Panc1 (cell line): Measurements from ENCODE around the gene CHMP1B. TPM values are rescaled to one million over a fixed set of nuclear protein-coding genes. Genes with fewer than 3 reads are reported as not detected.
A peak's percentile ranks its signal among the peaks of the same experiment; 100 is the strongest.

Source experiments
- ATAC-seq: fragments of 200-7000 bp; cut with Tn5 transposase; 2 replicates; pipeline ENCODE4 v1.9.1; 2020; ENCODE audit warnings: mild to moderate bottlenecking, moderate library complexity
- Bru-seq: library from RNA; stranded (reverse); fragments of 400-500 nt; gene quantifications from one replicate; lab custom pipeline; 2021; lab: Mats Ljungman, UMichigan
- BruChase-seq, 2 experiments: library from RNA; stranded (reverse); fragments of 400-500 nt; gene quantifications; one replicate each; lab custom pipeline; 2021; lab: Mats Ljungman, UMichigan
- BruUV-seq: library from RNA; stranded (reverse); fragments of 400-500 nt; replicated peaks from 2 replicates; lab custom pipeline; 2021; lab: Mats Ljungman, UMichigan
- CTCF ChIA-PET: fragments of 300-600 bp; sonication (Branson Sonifier 250); formaldehyde crosslinking; loops from one replicate; lab custom pipeline; 2022; ENCODE audit warnings: antibody characterized with exemption; lab: Charles Lee
- POLR2A ChIA-PET: fragments of 300-600 bp; sonication (Branson Sonifier 250); formaldehyde crosslinking; loops from one replicate; lab custom pipeline; 2022; ENCODE audit warnings: antibody characterized with exemption; lab: Charles Lee
- DNase-seq: peaks from one replicate; pipeline ENCODE4 v3.0.0-alpha.2; 2010; ENCODE audit warnings: low read depth, low spot score
- H3K27ac ChIP-seq: 2 replicates; pipeline ENCODE4 v1.5.1; 2011; ENCODE audit warnings: mild to moderate bottlenecking, low read length, inconsistent platforms
- H3K27me3 ChIP-seq: fragments of 200-500 bp; sonication (Bioruptor generic); 2 replicates; pipeline ENCODE4 v1.6.0; 2014; ENCODE audit warnings: low read length, inconsistent platforms; ENCODE audit not compliant: control insufficient read depth, insufficient read depth
- H3K36me3 ChIP-seq: fragments of 200-500 bp; sonication (Bioruptor generic); 2 replicates; pipeline ENCODE4 v1.5.1; 2014; ENCODE audit warnings: inconsistent platforms, mild to moderate bottlenecking, low read length, moderate library complexity; ENCODE audit not compliant: control insufficient read depth, insufficient read depth
- H3K4me1 ChIP-seq: 2 replicates; pipeline ENCODE4 v1.5.1; 2011; ENCODE audit warnings: inconsistent platforms, mild to moderate bottlenecking, low read length, moderate library complexity; ENCODE audit not compliant: control insufficient read depth, insufficient read depth
- H3K4me3 ChIP-seq, 2 experiments: 2 replicates each; pipeline ENCODE4 v1.5.1; 2011 to 2012; ENCODE audit warnings: low read depth in 2 of 2, low read length in 2 of 2, mild to moderate bottlenecking in 2 of 2, inconsistent platforms in 1 of 2, moderate library complexity in 1 of 2
- H3K9me3 ChIP-seq: fragments of 200-500 bp; sonication (Bioruptor generic); 2 replicates; pipeline ENCODE4 v1.5.1; 2014; ENCODE audit warnings: low read depth, mild to moderate bottlenecking, inconsistent platforms, low read length, moderate library complexity; ENCODE audit not compliant: control insufficient read depth, insufficient read depth
- CTCF ChIP-seq: fragments of 450-650 bp; IDR thresholded peaks from 2 replicates; pipeline ENCODE4 v1.5.1; 2017; ENCODE audit warnings: mild to moderate bottlenecking
- POLR2AphosphoS5 ChIP-seq: IDR thresholded peaks from 2 replicates; pipeline ENCODE4 v1.6.1; 2012; ENCODE audit warnings: mild to moderate bottlenecking, low read depth, low read length, moderate library complexity
- REST ChIP-seq, 2 experiments: IDR thresholded peaks; 2 replicates each; pipeline ENCODE4 v1.6.1; 2011 to 2012; ENCODE audit warnings: low read depth in 2 of 2, control low read depth in 1 of 2, low read length in 1 of 2, mild to moderate bottlenecking in 1 of 2, moderate library complexity in 1 of 2; ENCODE audit not compliant: insufficient read depth in 1 of 2
- SIN3A ChIP-seq: IDR thresholded peaks from 2 replicates; pipeline ENCODE4 v1.6.1; 2012; ENCODE audit warnings: low read depth, mild to moderate bottlenecking, low read length, moderate library complexity, borderline replicate concordance; ENCODE audit not compliant: insufficient read depth
- TCF7L2 ChIP-seq: IDR thresholded peaks from 2 replicates; pipeline ENCODE4 v1.6.1; 2011; ENCODE audit warnings: mild to moderate bottlenecking, low read depth, low read length, inconsistent platforms
- in situ Hi-C: cut with HindIII; loops from 2 replicates; pipeline ENCODE4 v1.10.0; 2016; ENCODE audit warnings: low sequenced_read_pairs, low pct_unique_long_range_greater_than_20kb
- intact Hi-C: fragments of 100-400 bp; cut with micrococcal nuclease; formaldehyde crosslinking; loops from one replicate; pipeline ENCODE4 v1.10.0; 2022; ENCODE audit not compliant: unreplicated experiment
- long read RNA-seq: library from polyadenylated mRNA; unstranded; transcript quantifications from one replicate; pipeline ENCODE4 v2.0.0, GENCODE V29; 2021; ENCODE audit not compliant: unreplicated experiment
- polyA plus RNA-seq: library from polyadenylated mRNA; unstranded; fragments of >200 nt; gene quantifications from one replicate; pipeline ENCODE4 v1.2.1, GENCODE V29; 2012; ENCODE audit warnings: missing spikeins; ENCODE audit not compliant: insufficient read length
- total RNA-seq: library from RNA; stranded (reverse); gene quantifications from one replicate; pipeline ENCODE4 v1.2.1, GENCODE V29; 2021; ENCODE audit not compliant: unreplicated experiment

Gene CHMP1B
- total RNA-seq (17.1 TPM), Bru-seq, nascent RNA (percentile 87 among the genes with signal in this experiment), BruChase-seq, experiment 1, labeled RNA remaining after a 2-hour chase (percentile 97 among the genes with signal in this experiment), BruChase-seq, experiment 2, labeled RNA remaining after a 6-hour chase (percentile 94 among the genes with signal in this experiment)
- polyA plus RNA-seq: 20.1 TPM
- long read RNA-seq, transcript CHMP1B-201 (1 exons, 3,054 nt): major isoform, 26 of 26 reads
- long read RNA-seq, partial matches to known transcripts: 0 of 26 reads
- long read RNA-seq, other reads (novel, unspliced or antisense): 0 of 26 reads

GRCh38 chr18:11851146-11851805 is at the start of gene CHMP1B:
Gene CHMP1B, plus strand, starts transcription at chr18:11851413. Its CDS starts 99 bp downstream, at chr18:11851512.
- DNase-seq (no peak), ATAC-seq (peak; percentile 98)
- peak within 1 kb of the TSS; percentile 80 to 100 for H3K4me3 ChIP-seq
- intact Hi-C loops: no loop called here
- H3K27me3 ChIP-seq: no peaks in the 10 kb centered on the region
- ChIA-PET CTCF (no interaction called here), POLR2A (no interaction called here)
- H3K4me1 ChIP-seq: peaks cover 12% of the 10 kb centered on the region
- TF ChIP-seq SIN3A (peak; percentile 98; the same call in 1 of the 2 replicates), CTCF (no peak), TCF7L2 (no peak), REST (IDR thresholded peaks at IDR 0.05; ENCODE audit: insufficient read depth in 1 of 2, low read depth in 2 of 2, low read length in 1 of 2) (no peak), POLR2AphosphoS5 (peak; percentile 89)
- peaks cover 3% of the 10 kb centered on the region; the same call in 1 of the 2 replicates for H3K36me3 ChIP-seq
- in situ Hi-C loops: no loop called here
- no TSS peak for BruUV-seq
- H3K27ac ChIP-seq: peak within 1 kb of the TSS; percentile 87
- no peaks in the 10 kb centered on the region for H3K9me3 ChIP-seq

GRCh38 chr18:11801573-11801972 is 49.6 kb upstream of the CHMP1B start:
- ATAC-seq (no peak), DNase-seq (no peak)
- in situ Hi-C loops (no loop called here), intact Hi-C loops (no loop called here)
- H3K4me1 ChIP-seq: no peaks in the 10 kb centered on the region
- no peak for TF ChIP-seq CTCF
- TF ChIP-seq REST (IDR thresholded peaks at IDR 0.05; ENCODE audit: insufficient read depth in 1 of 2, low read depth in 2 of 2, low read length in 1 of 2): no peak
- TF ChIP-seq POLR2AphosphoS5: no peak
- no peak for TF ChIP-seq SIN3A
- no peak for TF ChIP-seq TCF7L2
- H3K27me3 ChIP-seq: no peaks in the 10 kb centered on the region; the same call in 1 of the 2 replicates
- no peak overlapping the region for H3K4me3 ChIP-seq
- no peaks in the 10 kb centered on the region for H3K36me3 ChIP-seq
- BruUV-seq: no TSS peak
- ChIA-PET CTCF (no interaction called here), POLR2A (no interaction called here)
- no peak overlapping the region for H3K27ac ChIP-seq
- H3K9me3 ChIP-seq: no peaks in the 10 kb centered on the region
